HEK293 (cell line): ENCODE data around the gene DPYD.

Experiments
- CTCF ChIA-PET: fragments of 350-600 bp; formaldehyde crosslinking; extraction: SDS; loops from one replicate; lab custom pipeline; 2021; ENCODE audit warnings: antibody characterized with exemption; lab: Yijun Ruan, JAX
- POLR2A ChIA-PET: fragments of 300-600 bp; formaldehyde crosslinking; extraction: SDS; loops from one replicate; lab custom pipeline; 2020; ENCODE audit warnings: antibody characterized with exemption, inconsistent platforms; lab: Yijun Ruan, JAX
- H3K27ac ChIP-seq: fragments of 200-500 bp; sonication (Bioruptor generic); 2 replicates; pipeline ENCODE4 v1.5.1; 2014; ENCODE audit warnings: low read depth, low read length, control low read depth, inconsistent platforms; ENCODE audit errors: extremely low read depth
- H3K36me3 ChIP-seq, 2 experiments: fragments of 200-500 bp in 1 of 2; sonication (Bioruptor generic) in 1 of 2; 1 replicate in 1 of 2; 2 replicates in 1 of 2; pipeline ENCODE4 v1.5.1; 2014 to 2017; ENCODE audit warnings: inconsistent platforms in 2 of 2, low read length in 2 of 2; ENCODE audit not compliant: control insufficient read depth in 2 of 2, insufficient read depth in 1 of 2
- H3K4me1 ChIP-seq: fragments of 200-500 bp; sonication (Bioruptor generic); 2 replicates; pipeline ENCODE4 v1.5.1; 2014; ENCODE audit warnings: mild to moderate bottlenecking, low read length, inconsistent platforms; ENCODE audit not compliant: control insufficient read depth, insufficient read depth
- H3K4me3 ChIP-seq: 2 replicates; pipeline ENCODE4 v1.5.1; 2011; ENCODE audit warnings: low read depth, mild to moderate bottlenecking, control low read depth, low read length, moderate library complexity
- H3K9me3 ChIP-seq: fragments of 200-500 bp; sonication (Bioruptor generic); 2 replicates; pipeline ENCODE4 v1.5.1; 2014; ENCODE audit warnings: low read depth, low read length, inconsistent platforms; ENCODE audit not compliant: control insufficient read depth, insufficient read depth
- GLIS2 ChIP-seq: fragments of 450-650 bp; formaldehyde crosslinking; IDR thresholded peaks from 2 replicates; pipeline ENCODE4 v1.5.1; 2016; ENCODE audit warnings: missing biosample characterization, missing genetic modification characterization
- INSM2 ChIP-seq: fragments of 450-650 bp; formaldehyde crosslinking; IDR thresholded peaks from 2 replicates; pipeline ENCODE4 v1.5.1; 2016; ENCODE audit warnings: missing biosample characterization, missing genetic modification characterization
- KLF9 ChIP-seq: fragments of 450-650 bp; formaldehyde crosslinking; IDR thresholded peaks from 2 replicates; pipeline ENCODE4 v1.5.1; 2016; ENCODE audit warnings: missing biosample characterization, missing genetic modification characterization, low read depth
- PRDM4 ChIP-seq: fragments of 450-650 bp; formaldehyde crosslinking; IDR thresholded peaks from 2 replicates; pipeline ENCODE4 v1.5.1; 2017; ENCODE audit warnings: missing biosample characterization, missing genetic modification characterization
- ZFP37 ChIP-seq: fragments of 450-650 bp; formaldehyde crosslinking; IDR thresholded peaks from 2 replicates; pipeline ENCODE4 v1.5.1; 2016; ENCODE audit warnings: missing biosample characterization, missing genetic modification characterization
- ZNF266 ChIP-seq: fragments of 450-650 bp; formaldehyde crosslinking; IDR thresholded peaks from 2 replicates; pipeline ENCODE4 v1.5.1; 2016; ENCODE audit warnings: missing biosample characterization, missing genetic modification characterization, low read depth
- ZNF37A ChIP-seq: fragments of 450-650 bp; IDR thresholded peaks from 2 replicates; pipeline ENCODE4 v1.5.1; 2018; ENCODE audit warnings: missing biosample characterization, missing genetic modification characterization
- ZNF488 ChIP-seq: fragments of 450-650 bp; formaldehyde crosslinking; IDR thresholded peaks from 2 replicates; pipeline ENCODE4 v1.5.1; 2016; ENCODE audit warnings: missing biosample characterization, missing genetic modification characterization
- ZNF513 ChIP-seq: fragments of 450-650 bp; IDR thresholded peaks from 2 replicates; pipeline ENCODE4 v1.5.1; 2018; ENCODE audit warnings: missing biosample characterization, missing genetic modification characterization
- ZNF571 ChIP-seq: fragments of 450-650 bp; formaldehyde crosslinking; IDR thresholded peaks from 2 replicates; pipeline ENCODE4 v1.5.0; 2017; ENCODE audit warnings: missing biosample characterization, missing genetic modification characterization
- ZNF621 ChIP-seq: fragments of 450-650 bp; formaldehyde crosslinking; IDR thresholded peaks from 2 replicates; pipeline ENCODE4 v1.5.1; 2017; ENCODE audit warnings: missing biosample characterization, missing genetic modification characterization
- ZNF701 ChIP-seq: fragments of 450-650 bp; formaldehyde crosslinking; IDR thresholded peaks from 2 replicates; pipeline ENCODE4 v1.5.1; 2016; ENCODE audit warnings: missing biosample characterization, missing genetic modification characterization
- ZNF76 ChIP-seq: fragments of 450-650 bp; formaldehyde crosslinking; IDR thresholded peaks from 2 replicates; pipeline ENCODE4; 2016; ENCODE audit warnings: low read depth, missing biosample characterization, missing genetic modification characterization, borderline replicate concordance
- TF ChIP-seq, protein P1 (sequence below): fragments of 450-650 bp; formaldehyde crosslinking; IDR thresholded peaks from 2 replicates; pipeline ENCODE4 v1.5.1; 2016; ENCODE audit warnings: missing biosample characterization, missing genetic modification characterization, borderline replicate concordance
- TF ChIP-seq, protein P2 (sequence below): fragments of 450-650 bp; formaldehyde crosslinking; IDR thresholded peaks from 2 replicates; pipeline ENCODE4 v1.5.1; 2017; ENCODE audit warnings: missing biosample characterization, missing genetic modification characterization
- TF ChIP-seq, protein P3 (sequence below): fragments of 450-650 bp; formaldehyde crosslinking; IDR thresholded peaks from 2 replicates; pipeline ENCODE4 v1.5.1; 2016; ENCODE audit warnings: missing biosample characterization, missing genetic modification characterization

The DPYD gene

GRCh38 chr1:97441966-97442365, 478.9 kb downstream of the DPYD start (continued):
- TF ChIP-seq, protein P1, sequence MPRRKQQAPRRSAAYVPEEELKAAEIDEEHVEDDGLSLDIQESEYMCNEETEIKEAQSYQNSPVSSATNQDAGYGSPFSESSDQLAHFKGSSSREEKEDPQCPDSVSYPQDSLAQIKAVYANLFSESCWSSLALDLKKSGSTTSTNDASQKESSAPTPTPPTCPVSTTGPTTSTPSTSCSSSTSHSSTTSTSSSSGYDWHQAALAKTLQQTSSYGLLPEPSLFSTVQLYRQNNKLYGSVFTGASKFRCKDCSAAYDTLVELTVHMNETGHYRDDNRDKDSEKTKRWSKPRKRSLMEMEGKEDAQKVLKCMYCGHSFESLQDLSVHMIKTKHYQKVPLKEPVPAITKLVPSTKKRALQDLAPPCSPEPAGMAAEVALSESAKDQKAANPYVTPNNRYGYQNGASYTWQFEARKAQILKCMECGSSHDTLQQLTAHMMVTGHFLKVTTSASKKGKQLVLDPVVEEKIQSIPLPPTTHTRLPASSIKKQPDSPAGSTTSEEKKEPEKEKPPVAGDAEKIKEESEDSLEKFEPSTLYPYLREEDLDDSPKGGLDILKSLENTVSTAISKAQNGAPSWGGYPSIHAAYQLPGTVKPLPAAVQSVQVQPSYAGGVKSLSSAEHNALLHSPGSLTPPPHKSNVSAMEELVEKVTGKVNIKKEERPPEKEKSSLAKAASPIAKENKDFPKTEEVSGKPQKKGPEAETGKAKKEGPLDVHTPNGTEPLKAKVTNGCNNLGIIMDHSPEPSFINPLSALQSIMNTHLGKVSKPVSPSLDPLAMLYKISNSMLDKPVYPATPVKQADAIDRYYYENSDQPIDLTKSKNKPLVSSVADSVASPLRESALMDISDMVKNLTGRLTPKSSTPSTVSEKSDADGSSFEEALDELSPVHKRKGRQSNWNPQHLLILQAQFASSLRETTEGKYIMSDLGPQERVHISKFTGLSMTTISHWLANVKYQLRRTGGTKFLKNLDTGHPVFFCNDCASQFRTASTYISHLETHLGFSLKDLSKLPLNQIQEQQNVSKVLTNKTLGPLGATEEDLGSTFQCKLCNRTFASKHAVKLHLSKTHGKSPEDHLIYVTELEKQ (tag by site-specific recombination) = no peak
- no peak for TF ChIP-seq ZNF37A (tag by site-specific recombination)

- Histone ChIP-seq H3K9me3 (no peaks in the 10 kb centered on the region), H3K4me1 (no peaks in the 10 kb centered on the region), H3K36me3 (no peaks in the 10 kb centered on the region), H3K27ac (no peak overlapping the region), H3K4me3 (no peak overlapping the region)
- no peak for TF ChIP-seq ZNF266 (tag by site-specific recombination)
- CTCF ChIA-PET = no interaction called here
- POLR2A ChIA-PET = no interaction called here
These were observed 487.0 kb downstream of the DPYD start for GRCh38 chr1:97433824-97434177.

DNA sequence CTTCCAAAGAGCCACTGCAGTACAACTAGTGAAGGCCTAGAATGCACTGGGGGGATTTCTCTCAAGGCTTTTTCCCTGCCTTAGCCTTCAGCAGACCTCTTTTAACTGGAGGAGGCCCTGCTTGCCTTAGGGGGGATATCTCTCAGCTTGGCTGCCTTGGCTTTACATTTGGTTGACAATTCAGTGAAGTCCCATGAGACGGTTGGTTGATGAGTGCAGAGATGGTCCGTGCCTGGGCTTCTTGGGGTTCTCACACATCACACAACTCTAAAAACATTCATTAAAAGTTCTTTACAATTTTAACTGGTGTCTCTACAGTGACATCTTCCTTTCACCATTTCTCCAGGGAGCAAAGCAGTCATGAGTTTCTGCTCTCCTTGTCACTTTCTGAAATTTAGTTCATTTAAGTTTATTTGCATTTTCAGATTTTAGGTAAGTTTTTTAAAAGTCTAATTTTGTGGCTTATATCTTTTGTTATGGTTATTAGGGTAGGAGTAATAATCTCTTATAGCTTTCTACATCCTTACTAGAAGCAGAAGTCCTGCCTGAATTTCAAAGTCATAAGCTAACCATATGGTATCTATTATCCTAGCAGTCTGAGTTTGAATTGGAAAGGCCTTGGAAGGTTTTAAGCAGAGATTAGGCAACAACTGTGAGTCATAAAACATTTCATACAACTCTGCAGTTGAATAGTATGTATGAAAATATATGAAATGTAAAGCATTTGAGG, 487.6 kb downstream of the DPYD start:
- TF ChIP-seq, protein P2, sequence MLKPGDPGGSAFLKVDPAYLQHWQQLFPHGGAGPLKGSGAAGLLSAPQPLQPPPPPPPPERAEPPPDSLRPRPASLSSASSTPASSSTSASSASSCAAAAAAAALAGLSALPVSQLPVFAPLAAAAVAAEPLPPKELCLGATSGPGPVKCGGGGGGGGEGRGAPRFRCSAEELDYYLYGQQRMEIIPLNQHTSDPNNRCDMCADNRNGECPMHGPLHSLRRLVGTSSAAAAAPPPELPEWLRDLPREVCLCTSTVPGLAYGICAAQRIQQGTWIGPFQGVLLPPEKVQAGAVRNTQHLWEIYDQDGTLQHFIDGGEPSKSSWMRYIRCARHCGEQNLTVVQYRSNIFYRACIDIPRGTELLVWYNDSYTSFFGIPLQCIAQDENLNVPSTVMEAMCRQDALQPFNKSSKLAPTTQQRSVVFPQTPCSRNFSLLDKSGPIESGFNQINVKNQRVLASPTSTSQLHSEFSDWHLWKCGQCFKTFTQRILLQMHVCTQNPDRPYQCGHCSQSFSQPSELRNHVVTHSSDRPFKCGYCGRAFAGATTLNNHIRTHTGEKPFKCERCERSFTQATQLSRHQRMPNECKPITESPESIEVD (tag by site-specific recombination) = no peak
- TF ChIP-seq ZNF571 (tag by site-specific recombination) (no peak), ZNF513 (no peak), ZNF76 (tag by site-specific recombination) (no peak), ZNF701 (tag by site-specific recombination) (no peak), ZFP37 (no peak), KLF9 (tag by site-specific recombination) (no peak), ZNF621 (tag by site-specific recombination) (no peak), ZNF488 (no peak), INSM2 (tag by site-specific recombination) (no peak), PRDM4 (tag by site-specific recombination) (no peak), GLIS2 (no peak)
- TF ChIP-seq, protein P3, sequence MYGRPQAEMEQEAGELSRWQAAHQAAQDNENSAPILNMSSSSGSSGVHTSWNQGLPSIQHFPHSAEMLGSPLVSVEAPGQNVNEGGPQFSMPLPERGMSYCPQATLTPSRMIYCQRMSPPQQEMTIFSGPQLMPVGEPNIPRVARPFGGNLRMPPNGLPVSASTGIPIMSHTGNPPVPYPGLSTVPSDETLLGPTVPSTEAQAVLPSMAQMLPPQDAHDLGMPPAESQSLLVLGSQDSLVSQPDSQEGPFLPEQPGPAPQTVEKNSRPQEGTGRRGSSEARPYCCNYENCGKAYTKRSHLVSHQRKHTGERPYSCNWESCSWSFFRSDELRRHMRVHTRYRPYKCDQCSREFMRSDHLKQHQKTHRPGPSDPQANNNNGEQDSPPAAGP (tag by site-specific recombination) = no peak
- Histone ChIP-seq H3K36me3 (no peaks in the 10 kb centered on the region), H3K4me3 (no peak overlapping the region), H3K27ac (no peak overlapping the region), H3K4me1 (no peaks in the 10 kb centered on the region), H3K9me3 (no peaks in the 10 kb centered on the region)
- ChIA-PET CTCF (no interaction called here), POLR2A (no interaction called here)
